ENCODE data around the gene BARD1.

The BARD1 gene

DNA sequence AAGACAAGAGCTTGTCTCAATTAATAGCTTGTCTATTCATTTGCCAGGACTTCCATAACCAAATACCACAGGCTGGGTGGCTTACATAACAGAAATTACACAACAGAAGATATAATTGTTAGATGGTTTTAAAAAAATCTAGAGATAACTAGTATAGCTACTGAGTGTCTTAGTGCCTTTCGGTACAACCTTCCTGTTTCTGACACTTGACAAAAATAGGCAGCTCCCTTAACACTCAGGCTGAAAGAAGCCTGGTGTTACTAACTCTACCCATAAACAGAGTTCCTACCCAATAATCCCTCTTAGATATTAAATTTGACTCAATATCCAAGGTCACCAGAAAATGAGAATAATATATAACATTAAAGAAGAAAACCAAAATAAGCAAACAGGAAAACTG lies 129.7 kb downstream of the BARD1 start:
- DNase-seq (ENCODE audit: low read depth in 1 of 2, low spot score in 1 of 2), result no peak

- no peak for DNase-seq (ENCODE audit: low read depth in 1 of 2, low spot score in 1 of 2)
Measured at GRCh38 chr2:214676421-214677089, 132.9 kb downstream of the BARD1 start.

Measured in stimulated activated CD4-positive, alpha-beta T cell treated with anti-CD3 and anti-CD28 coated beads, Interleukin-15, amount 100 ng/mL, for 1 hour (primary cell).